Transverse colon (tissue), 4 donors: ENCODE measurements around the gene CCT2. TPM values are rescaled to one million over a fixed set of nuclear protein-coding genes. Genes with fewer than 3 reads are reported as not detected.
"Not testable (repeated sequence)": the region's sequence is repeated elsewhere in the genome, so short reads cannot be mapped to it uniquely, and the experiment has no call there.

Experiments used
- DNase-seq: peaks from one replicate; pipeline ENCODE4 v3.0.0-alpha.2; 2019
- H3K27ac ChIP-seq, 4 donors: fragments of 200-600 bp; sonication (generic); 2 replicates each; pipeline ENCODE4 v1.5.1; 2016 to 2018; ENCODE audit warnings: inconsistent platforms in 4 of 4
- H3K27me3 ChIP-seq: fragments of 200-600 bp; sonication (generic); 2 replicates; pipeline ENCODE4 v1.5.1; 2017; ENCODE audit warnings: inconsistent platforms
- H3K36me3 ChIP-seq, 4 donors: fragments of 200-600 bp; sonication (generic); 2 replicates each; pipeline ENCODE4 v1.5.1; 2017 to 2019; ENCODE audit warnings: inconsistent platforms in 4 of 4
- H3K4me1 ChIP-seq, 4 donors: fragments of 200-600 bp; sonication (generic); 2 replicates each; pipeline ENCODE4 v1.5.1; 2017 to 2020; ENCODE audit warnings: inconsistent platforms in 4 of 4
- H3K4me3 ChIP-seq, 4 donors: fragments of 200-600 bp; sonication (generic); 1 replicate in 1 of 4; 2 replicates in 3 of 4; pipeline versions ENCODE4 v1.5.1 to v1.6.1; 2017 to 2019; ENCODE audit warnings: inconsistent platforms in 4 of 4
- H3K9me3 ChIP-seq, 2 donors: fragments of 200-600 bp; sonication (generic); 2 replicates each; pipeline ENCODE4 v1.5.1; 2017 to 2019; ENCODE audit warnings: inconsistent platforms in 2 of 2
- CTCF ChIP-seq, 5 experiments: fragments of 200-600 bp in 3 of 5; fragments of 450-650 bp in 2 of 5; sonication (generic) in 3 of 5; IDR thresholded peaks; 1 replicate in 2 of 5; 2 replicates in 3 of 5; pipeline ENCODE4 v1.5.1; 2016 to 2017; ENCODE audit warnings: antibody characterized with exemption in 5 of 5, inconsistent platforms in 3 of 5, mild to moderate bottlenecking in 2 of 5, moderate library complexity in 1 of 5
- EP300 ChIP-seq: sonication (generic); formaldehyde crosslinking; IDR thresholded peaks from one replicate; pipeline ENCODE4 v1.6.1; 2017; ENCODE audit warnings: antibody characterized with exemption, low read depth
- POLR2A ChIP-seq: fragments of 450-650 bp; IDR thresholded peaks from one replicate; pipeline ENCODE4 v1.6.1; 2016; ENCODE audit warnings: antibody characterized with exemption, mild to moderate bottlenecking, moderate library complexity
- POLR2AphosphoS5 ChIP-seq, 3 donors: sonication (generic); formaldehyde crosslinking; IDR thresholded peaks; one replicate each; pipeline ENCODE4 v1.6.1; 2016; ENCODE audit warnings: antibody characterized with exemption in 3 of 3
- WGBS, 2 donors: methylation state at CpG; one replicate each; pipeline ENCODE4 v1.1.5; 2018; ENCODE audit warnings: low coverage in 1 of 2; 5-methylcytosine and 5-hydroxymethylcytosine counted together
- in situ Hi-C, 4 donors: fragments of 200-750 bp; cut with MboI; loops; one replicate each; pipeline versions ENCODE4 v1.15.0 to v1.15.1; 2017; ENCODE audit warnings: low sequenced_read_pairs in 3 of 4, low pct_ligation_motif_present in 1 of 4, low pct_unique_long_range_greater_than_20kb in 1 of 4
- intact Hi-C: fragments of 100-400 bp; cut with DNase I; formaldehyde crosslinking; loops from one replicate; pipeline ENCODE4 v1.15.1; 2023; ENCODE audit warnings: low total_unique reads
- total RNA-seq, 4 donors: library from RNA; depleted of rRNA; stranded (reverse); fragments of >200 nt; gene quantifications; one replicate each; pipeline ENCODE4 v1.1.0, GENCODE V29; 2016

The CCT2 gene
- total RNA-seq, 4 donors from 2014 or later = 25.4 to 92.7 (median 46.9) TPM

DNA sequence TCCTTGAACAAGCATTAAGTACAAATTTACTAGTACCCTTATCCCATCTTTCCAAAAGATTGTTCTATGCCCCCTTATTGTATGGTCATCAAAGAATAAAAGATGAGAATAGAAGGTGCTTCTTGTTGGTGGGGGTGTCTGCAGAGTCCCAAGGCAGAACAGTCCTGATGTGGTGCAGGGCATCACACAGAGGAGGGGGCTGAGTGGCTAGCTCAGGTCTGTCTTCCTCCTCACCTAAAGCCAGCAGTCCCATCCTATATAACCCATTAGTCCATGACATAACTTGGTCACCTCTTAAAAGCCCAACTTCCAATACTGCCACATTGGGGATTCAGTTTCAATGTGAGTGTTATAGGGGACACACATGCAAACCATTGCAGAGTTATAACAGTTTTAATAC lies 15.5 kb downstream of the CCT2 start:
- no peak overlapping the region for H3K4me3 ChIP-seq
- H3K9me3 ChIP-seq = no peaks in the 10 kb centered on the region
- in situ Hi-C loops (no loop called here), intact Hi-C loops (no loop called here)
- no peak for DNase-seq
- H3K4me1 ChIP-seq = peaks cover 0 to 15% (median 0%) of the 10 kb centered on the region in 4 donors
- peaks cover 0 to 58% (median 25%) of the 10 kb centered on the region in 4 donors for H3K36me3 ChIP-seq
- TF ChIP-seq EP300 (no peak), CTCF (IDR thresholded peaks at IDR 0.05) (no peak), POLR2AphosphoS5 (IDR thresholded peaks at IDR 0.05) (no peak), POLR2A (no peak)
- H3K27me3 ChIP-seq = no peaks in the 10 kb centered on the region
- no peak overlapping the region for H3K27ac ChIP-seq

DNA sequence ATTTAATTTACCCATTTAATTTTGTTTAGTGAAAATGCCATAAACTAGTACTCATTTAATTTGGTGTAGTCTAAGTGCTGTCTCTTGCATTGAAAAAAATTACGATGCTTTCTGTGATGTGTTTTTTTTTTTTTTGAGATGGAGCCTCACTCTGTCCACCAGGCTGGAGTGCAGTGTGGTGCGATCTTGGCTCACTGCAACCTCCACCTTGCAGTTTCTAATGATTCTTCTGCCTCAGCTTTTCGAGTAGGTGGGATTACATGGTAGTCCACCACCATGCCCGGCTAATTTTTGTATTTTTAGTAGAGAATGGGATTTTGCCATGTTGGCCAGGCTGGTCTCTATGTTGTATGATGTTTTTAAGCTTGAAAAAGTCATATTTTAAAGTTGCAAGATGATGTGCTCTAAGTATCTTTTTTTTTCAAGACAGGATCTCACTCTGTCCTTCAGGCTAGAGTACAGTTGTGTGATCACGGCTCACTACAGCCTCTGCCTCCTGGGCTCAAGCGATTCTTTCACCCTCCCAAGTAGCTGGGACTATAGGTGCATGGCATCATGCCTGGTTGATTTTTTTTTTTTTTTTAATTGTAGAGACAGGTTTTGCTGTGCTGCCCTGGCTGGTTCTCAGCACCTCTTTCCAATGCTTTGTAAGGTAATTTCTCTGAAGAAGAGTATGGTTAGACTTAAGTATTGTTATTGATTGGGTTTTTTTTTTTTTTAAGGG lies 16.9 kb downstream of the CCT2 start:
- in situ Hi-C loops = no loop called here
- 90 to 94% methylated on average over 6 of the region's 6 CpGs for WGBS, 2 donors
- no peaks in the 10 kb centered on the region for H3K27me3 ChIP-seq

DNA sequence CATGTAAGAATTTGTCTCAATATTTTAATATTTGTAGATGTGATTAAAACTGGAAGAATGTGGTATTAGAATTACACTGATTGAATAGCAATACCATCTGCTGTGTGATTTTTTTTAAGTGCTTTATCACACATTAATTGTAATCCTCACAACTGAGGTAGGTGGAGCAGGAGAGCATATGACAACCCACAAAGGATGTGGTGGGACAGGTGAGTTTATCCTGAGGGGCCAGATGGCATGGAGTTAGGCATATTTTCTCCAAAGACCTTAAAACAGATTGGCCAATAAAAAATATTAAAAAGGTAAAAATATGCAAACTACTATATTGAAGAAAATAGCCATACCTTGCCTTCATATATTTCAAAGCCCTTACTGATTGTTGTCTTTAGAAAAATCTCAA lies 17.7 kb downstream of the CCT2 start:
- no peak for DNase-seq
- TF ChIP-seq POLR2A (no peak), POLR2AphosphoS5 (IDR thresholded peaks at IDR 0.05) (no peak), EP300 (no peak), CTCF (IDR thresholded peaks at IDR 0.05) (no peak)
- no peak overlapping the region for H3K27ac ChIP-seq

More for the DNA sequence above, 16.9 kb downstream of the CCT2 start:
- no peak for TF ChIP-seq CTCF (IDR thresholded peaks at IDR 0.05)
- TF ChIP-seq EP300 = no peak
- no peak for TF ChIP-seq POLR2AphosphoS5 (IDR thresholded peaks at IDR 0.05)
- TF ChIP-seq POLR2A = no peak
- H3K4me1 ChIP-seq = peaks cover 0 to 15% (median 0%) of the 10 kb centered on the region in 4 donors
- intact Hi-C loops = no loop called here
- H3K36me3 ChIP-seq = peaks cover 0 to 58% (median 23%) of the 10 kb centered on the region in 4 donors
- H3K27ac ChIP-seq = no peak overlapping the region
- no peak overlapping the region for H3K4me3 ChIP-seq
- DNase-seq = no peak
- H3K9me3 ChIP-seq = no peaks in the 10 kb centered on the region

DNA sequence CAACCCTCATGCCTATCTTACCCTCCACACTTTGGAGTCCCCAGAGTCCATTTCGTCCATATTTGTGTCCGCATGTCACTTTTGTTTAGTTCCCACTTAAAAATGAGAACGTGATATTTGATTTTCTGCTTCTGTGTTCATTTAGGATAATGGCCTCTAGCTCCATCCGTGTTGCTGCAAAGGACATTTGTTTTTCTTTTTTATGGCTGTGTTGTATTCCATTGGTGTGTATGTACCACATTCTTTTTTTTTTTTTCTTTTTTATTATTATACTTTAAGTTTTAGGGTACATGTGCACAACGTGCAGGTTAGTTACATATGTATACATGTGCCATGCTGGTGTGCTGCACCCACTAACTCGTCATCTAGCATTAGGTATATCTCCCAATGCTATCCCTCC lies 18.3 kb downstream of the CCT2 start:
- H3K27ac ChIP-seq, DNase-seq, H3K4me1 ChIP-seq, H3K27me3 ChIP-seq, in situ Hi-C loops, H3K4me3 ChIP-seq, H3K9me3 ChIP-seq, intact Hi-C loops: not testable (repeated sequence)
- 98 to 100% methylated on average over 4 to 6 of the region's 6 CpGs for WGBS, 2 donors
- H3K36me3 ChIP-seq = peaks cover 0 to 43% (median 17%) of the 10 kb centered on the region in 4 donors

More for the DNA sequence above, 17.7 kb downstream of the CCT2 start:
- peaks cover 0 to 12% (median 0%) of the 10 kb centered on the region in 4 donors for H3K4me1 ChIP-seq
- H3K9me3 ChIP-seq = no peaks in the 10 kb centered on the region
- intact Hi-C loops = no loop called here
- in situ Hi-C loops = no loop called here
- H3K36me3 ChIP-seq = peaks cover 0 to 49% (median 20%) of the 10 kb centered on the region in 4 donors
- H3K4me3 ChIP-seq = no peak overlapping the region
- no peaks in the 10 kb centered on the region for H3K27me3 ChIP-seq

- intact Hi-C loops, in situ Hi-C loops: not testable (repeated sequence)
These were observed 19.0 kb downstream of the CCT2 start for GRCh38 chr12:69604275-69604674.

More at GRCh38 chr12:69604275-69604674, 19.0 kb downstream of the CCT2 start:
- H3K4me1 ChIP-seq, DNase-seq, H3K9me3 ChIP-seq, H3K27ac ChIP-seq, H3K27me3 ChIP-seq, H3K4me3 ChIP-seq: not testable (repeated sequence)
- WGBS, 2 donors = 75 to 89% methylated on average over 2 of the region's 3 CpGs
- peaks cover 0 to 36% (median 14%) of the 10 kb centered on the region in 4 donors for H3K36me3 ChIP-seq
